Measurements from ENCODE around the gene HPS1. TPM values are rescaled to one million over a fixed set of nuclear protein-coding genes. Genes with fewer than 3 reads are reported as not detected.

Gene HPS1
- total RNA-seq, 1 donor: 52.1 TPM

GRCh38 chr10:98405422-98405821, 41.3 kb downstream of the HPS1 start:
- H3K4me2 ChIP-seq (ENCODE audit: insufficient read depth, low read length): no peak overlapping the region
- H3K27ac ChIP-seq (ENCODE audit: low read depth, low read length): no peak overlapping the region
- no peaks in the 10 kb centered on the region for H4K20me1 ChIP-seq (ENCODE audit: insufficient read depth, low read length)
- no peaks in the 10 kb centered on the region for H3K79me2 ChIP-seq (ENCODE audit: insufficient read depth, low read length)
- no peak overlapping the region for H2AFZ ChIP-seq (ENCODE audit: low read length)
- H3K36me3 ChIP-seq (ENCODE audit: insufficient read depth, low read length): peaks cover 3% of the 10 kb centered on the region
- H3K27me3 ChIP-seq (ENCODE audit: insufficient read depth, low read length): no peaks in the 10 kb centered on the region
- peaks cover 21% of the 10 kb centered on the region for H3K4me1 ChIP-seq (ENCODE audit: insufficient read depth, low read length)
- no peaks in the 10 kb centered on the region for H3K9me3 ChIP-seq (ENCODE audit: low read depth, low read length)
- no peak for DNase-seq (ENCODE audit: insufficient read length, low spot score, missing footprints)
- no peak overlapping the region for H3K4me3 ChIP-seq (ENCODE audit: insufficient read depth, low read length)
- no peak for TF ChIP-seq CTCF (IDR thresholded peaks at IDR 0.05; ENCODE audit: extremely low read depth, low read depth, low read length)

- H3K79me2 ChIP-seq (ENCODE audit: insufficient read depth, low read length): no peaks in the 10 kb centered on the region
- peak overlapping the region; percentile 71 for H3K4me2 ChIP-seq (ENCODE audit: insufficient read depth, low read length)
- H3K27me3 ChIP-seq (ENCODE audit: insufficient read depth, low read length): no peaks in the 10 kb centered on the region
- peaks cover 21% of the 10 kb centered on the region for H3K4me1 ChIP-seq (ENCODE audit: insufficient read depth, low read length)
- TF ChIP-seq CTCF (IDR thresholded peaks at IDR 0.05; ENCODE audit: extremely low read depth, low read depth, low read length): no peak
- H2AFZ ChIP-seq (ENCODE audit: low read length): peak overlapping the region; percentile 27
- peak; percentile 90 for DNase-seq (ENCODE audit: insufficient read length, low spot score, missing footprints)
- no peaks in the 10 kb centered on the region for H4K20me1 ChIP-seq (ENCODE audit: insufficient read depth, low read length)
- no peaks in the 10 kb centered on the region for H3K9me3 ChIP-seq (ENCODE audit: low read depth, low read length)
- peak overlapping the region; percentile 92 for H3K27ac ChIP-seq (ENCODE audit: low read depth, low read length)
- H3K4me3 ChIP-seq (ENCODE audit: insufficient read depth, low read length): peak overlapping the region; percentile 52
- H3K36me3 ChIP-seq (ENCODE audit: insufficient read depth, low read length): peaks cover 3% of the 10 kb centered on the region
Measured at GRCh38 chr10:98404571-98405359, 42.0 kb downstream of the HPS1 start.

GRCh38 chr10:98403812-98404504, 42.8 kb downstream of the HPS1 start:
- Histone ChIP-seq H3K27ac (ENCODE audit: low read depth, low read length) (peak overlapping the region; percentile 92), H3K4me3 (ENCODE audit: insufficient read depth, low read length) (peak overlapping the region; percentile 52), H3K36me3 (ENCODE audit: insufficient read depth, low read length) (no peaks in the 10 kb centered on the region), H3K79me2 (ENCODE audit: insufficient read depth, low read length) (no peaks in the 10 kb centered on the region), H3K9me3 (ENCODE audit: low read depth, low read length) (no peaks in the 10 kb centered on the region), H4K20me1 (ENCODE audit: insufficient read depth, low read length) (no peaks in the 10 kb centered on the region), H2AFZ (ENCODE audit: low read length) (peak overlapping the region; percentile 27), H3K27me3 (ENCODE audit: insufficient read depth, low read length) (no peaks in the 10 kb centered on the region), H3K4me1 (ENCODE audit: insufficient read depth, low read length) (peaks cover 21% of the 10 kb centered on the region), H3K4me2 (ENCODE audit: insufficient read depth, low read length) (peak overlapping the region; percentile 71)
- no peak for TF ChIP-seq CTCF (IDR thresholded peaks at IDR 0.05; ENCODE audit: extremely low read depth, low read depth, low read length)
- DNase-seq (ENCODE audit: insufficient read length, low spot score, missing footprints): no peak
